Loucy (cell line): ENCODE data around the gene PRPF40B.

ENCODE experiments used
- CTCF ChIP-seq: fragments of 200-600 bp; sonication (generic); conservative IDR thresholded peaks from 2 replicates; pipeline ENCODE4 v1.5.1; 2014; ENCODE audit warnings: mild to moderate bottlenecking, antibody characterized with exemption, low read length
- EZH2phosphoT487 ChIP-seq: fragments of 200-600 bp; IDR thresholded peaks from 2 replicates; pipeline ENCODE4 v1.6.1; 2018; ENCODE audit warnings: antibody characterized with exemption, mild to moderate bottlenecking, moderate library complexity, borderline replicate concordance

GRCh38 chr12:49680075-49680474 lies 56.7 kb downstream of the PRPF40B start:
- TF ChIP-seq CTCF (no peak), EZH2phosphoT487 (no peak)
